KBM-7 (cell line): ENCODE results near the gene C17orf114.

Experiments used
- DNase-seq: peaks from one replicate; pipeline ENCODE4 v3.0.0-alpha.2; 2015
- in situ Hi-C: fragments of 300-500 bp; cut with MboI; formaldehyde crosslinking; loops from 2 replicates; pipeline ENCODE4 v1.14.3; 2020; ENCODE audit warnings: low sequenced_read_pairs, low pct_unique_long_range_greater_than_20kb, mixed read lengths

Gene C17orf114

DNA sequence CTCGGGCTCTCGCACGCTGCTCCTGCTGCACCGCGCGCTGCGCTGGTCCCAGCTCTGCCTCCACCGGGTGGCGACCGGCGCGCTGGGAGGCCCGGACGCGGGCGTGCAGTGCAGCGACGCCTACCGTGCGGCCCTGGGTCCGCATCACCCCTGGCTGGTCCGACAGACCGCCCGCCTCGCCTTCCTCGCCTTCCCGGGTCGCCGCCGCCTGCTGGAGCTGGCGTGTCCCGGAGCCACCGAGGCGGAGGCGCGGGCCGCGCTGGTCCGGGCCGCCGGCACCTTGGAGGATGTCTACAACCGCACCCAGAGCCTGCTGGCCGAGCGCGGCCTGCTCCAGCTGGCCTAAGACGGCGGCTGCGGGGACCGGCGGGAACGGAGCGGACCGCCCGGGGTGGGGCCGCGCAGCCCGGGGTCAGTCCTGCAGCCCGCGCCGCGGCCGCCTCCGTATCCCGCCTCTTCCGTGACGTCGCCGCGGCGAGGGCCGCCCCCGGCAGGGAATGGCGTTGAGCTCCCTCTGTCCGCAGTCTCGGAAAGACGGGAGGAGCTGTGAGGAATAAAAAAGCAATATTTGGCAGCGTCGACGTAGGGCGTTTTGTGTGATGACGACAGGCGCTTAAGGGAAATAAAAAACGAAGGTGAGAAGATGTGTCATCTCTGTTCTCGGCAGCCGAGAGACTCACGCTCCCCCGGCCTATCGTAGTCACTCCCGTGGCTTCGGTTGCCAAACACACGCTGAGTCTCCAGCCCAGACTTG is 12.0 kb downstream of the C17orf114 start:
- in situ Hi-C loops, result no loop called here
- DNase-seq, result peak; percentile 89

DNA sequence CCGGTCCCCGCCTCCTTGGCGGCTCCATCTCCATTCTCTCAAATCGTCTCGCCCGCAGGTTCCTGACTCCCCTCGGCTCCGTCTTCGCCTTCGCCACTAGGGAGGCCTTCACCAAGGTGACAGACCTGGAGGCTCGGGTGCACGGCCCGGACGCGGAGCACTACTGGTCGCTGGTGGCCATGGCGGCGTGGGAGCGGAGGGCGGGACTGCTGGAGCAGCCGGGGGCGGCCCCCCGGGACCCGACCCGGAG is 12.5 kb downstream of the C17orf114 start:
- in situ Hi-C loops, result no loop called here
- DNase-seq, result no peak

DNA sequence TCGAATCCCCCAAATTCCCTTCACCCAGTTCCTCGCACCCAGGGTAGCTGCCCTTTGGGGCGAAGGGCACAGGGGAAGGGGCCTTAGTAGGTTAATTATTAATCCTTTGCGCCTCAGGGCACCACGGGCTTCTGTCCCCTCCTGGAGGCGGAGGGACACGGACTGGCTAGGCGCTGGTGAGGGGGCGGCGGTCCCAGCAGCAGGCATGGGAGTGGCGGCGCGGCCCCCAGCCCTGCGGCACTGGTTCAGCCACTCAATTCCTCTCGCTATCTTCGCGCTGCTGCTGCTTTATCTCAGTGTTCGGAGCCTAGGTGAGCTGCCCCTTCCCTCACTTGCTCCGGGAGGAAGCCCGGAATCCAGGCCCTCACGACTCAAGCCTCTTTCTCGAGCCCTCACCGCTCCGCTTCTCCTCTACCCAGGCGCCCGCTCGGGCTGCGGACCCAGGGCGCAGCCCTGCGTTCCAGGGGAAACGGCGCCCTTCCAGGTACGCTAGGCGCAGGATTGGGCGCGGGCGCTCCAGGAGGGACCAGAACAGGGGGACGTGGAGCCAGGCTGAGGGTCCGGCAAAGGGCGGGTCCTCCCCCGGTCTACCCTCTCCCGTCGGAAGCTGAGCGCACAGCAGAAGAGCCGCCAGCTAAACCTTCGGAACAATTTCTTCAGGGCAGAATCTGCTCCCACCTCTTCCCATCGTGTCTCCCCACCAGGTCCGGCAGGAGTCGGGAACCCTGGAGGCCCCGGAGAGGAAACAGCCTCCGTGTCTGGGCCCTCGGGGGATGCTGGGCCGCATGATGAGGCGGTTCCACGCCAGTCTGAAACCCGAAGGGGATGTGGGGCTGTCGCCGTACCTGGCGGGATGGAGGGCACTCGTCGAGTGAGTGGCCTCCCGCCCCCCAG is 13.1 kb downstream of the C17orf114 start, which contains the start of gene GLTPD2:
Gene GLTPD2, plus strand, starts transcription at position 158 of the 894 bp plus-strand sequence. Its CDS starts 48 bp downstream, at position 206.
- no peak for DNase-seq
- in situ Hi-C loops, result no loop called here

DNA sequence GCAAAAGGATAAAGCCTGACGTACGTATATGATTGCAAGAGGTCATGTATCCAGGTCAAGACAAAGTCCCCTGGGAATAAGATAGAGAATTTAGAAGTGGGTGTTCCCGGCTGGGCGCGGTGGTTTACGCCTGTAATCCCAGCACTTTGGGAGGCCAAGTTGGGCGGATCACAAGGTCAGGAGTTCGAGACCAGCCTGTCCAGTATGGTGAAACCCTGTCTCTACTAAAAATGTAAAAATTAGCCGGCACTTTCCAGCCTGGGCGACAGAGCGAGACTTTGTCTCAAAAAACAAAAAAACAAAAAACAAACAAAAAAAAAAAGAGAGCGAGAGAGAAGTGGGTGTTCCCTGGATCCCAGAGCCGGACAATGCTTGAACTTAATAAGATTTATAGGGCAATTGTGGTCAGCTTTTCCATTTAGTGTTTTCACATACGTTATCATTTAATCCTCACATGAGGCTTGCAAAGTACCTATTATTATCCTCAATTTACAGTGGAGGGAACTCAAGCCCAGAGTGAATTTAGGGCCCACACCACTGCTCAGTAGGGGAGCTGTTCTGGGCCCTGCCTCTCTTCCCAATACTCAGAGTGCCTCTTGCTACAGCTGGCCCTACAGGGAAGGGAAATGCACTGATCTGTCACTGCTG is 13.8 kb downstream of the C17orf114 start:
- in situ Hi-C loops, result no loop called here
- DNase-seq, result no peak

DNA sequence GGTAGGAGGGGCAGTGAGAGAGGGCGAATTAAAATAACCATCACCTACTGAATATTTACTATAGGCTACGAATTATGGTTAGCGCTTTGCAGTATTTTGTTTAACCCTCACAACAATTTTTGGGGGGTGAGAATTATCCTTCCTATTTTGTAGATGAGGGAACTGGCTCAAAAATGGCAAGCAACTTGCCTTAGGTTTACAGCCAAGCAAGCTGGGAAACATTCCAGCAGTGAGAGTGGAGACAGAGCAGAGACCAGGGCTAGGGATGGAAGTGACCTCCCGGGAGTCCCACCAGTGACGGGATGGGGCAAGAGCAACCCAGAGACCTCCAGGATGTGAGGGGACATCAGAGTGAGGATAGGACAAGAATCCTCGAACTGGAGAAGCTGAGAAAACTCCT is 15.6 kb downstream of the C17orf114 start:
- in situ Hi-C loops, result no loop called here
- no peak for DNase-seq

DNA sequence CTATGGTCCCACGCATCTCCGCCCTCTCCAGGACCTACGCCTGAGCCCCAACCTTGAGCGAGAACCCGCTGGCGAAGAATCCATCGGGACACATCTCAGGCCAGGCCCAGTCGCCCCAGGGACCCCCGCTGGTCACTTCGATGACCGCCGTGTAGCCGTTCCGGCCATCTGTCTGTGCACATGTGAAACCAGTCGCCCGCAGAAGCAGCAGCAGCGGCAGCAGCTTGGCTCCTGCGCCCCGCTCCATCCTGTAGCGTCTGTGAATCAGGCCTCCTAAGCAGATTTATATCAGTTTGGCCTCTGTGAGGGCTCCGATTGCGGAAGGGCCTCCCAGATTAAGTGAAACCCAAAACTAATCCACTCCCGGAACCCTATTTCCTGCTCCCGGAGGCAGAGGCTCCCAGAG is 16.0 kb downstream of the C17orf114 start, which contains the start of gene VMO1:
Gene VMO1, minus strand, starts transcription at position 259 of the 406 bp plus-strand sequence. Its CDS starts 12 bp downstream, at position 247.
- in situ Hi-C loops, result no loop called here
- peak; percentile 21 for DNase-seq

DNA sequence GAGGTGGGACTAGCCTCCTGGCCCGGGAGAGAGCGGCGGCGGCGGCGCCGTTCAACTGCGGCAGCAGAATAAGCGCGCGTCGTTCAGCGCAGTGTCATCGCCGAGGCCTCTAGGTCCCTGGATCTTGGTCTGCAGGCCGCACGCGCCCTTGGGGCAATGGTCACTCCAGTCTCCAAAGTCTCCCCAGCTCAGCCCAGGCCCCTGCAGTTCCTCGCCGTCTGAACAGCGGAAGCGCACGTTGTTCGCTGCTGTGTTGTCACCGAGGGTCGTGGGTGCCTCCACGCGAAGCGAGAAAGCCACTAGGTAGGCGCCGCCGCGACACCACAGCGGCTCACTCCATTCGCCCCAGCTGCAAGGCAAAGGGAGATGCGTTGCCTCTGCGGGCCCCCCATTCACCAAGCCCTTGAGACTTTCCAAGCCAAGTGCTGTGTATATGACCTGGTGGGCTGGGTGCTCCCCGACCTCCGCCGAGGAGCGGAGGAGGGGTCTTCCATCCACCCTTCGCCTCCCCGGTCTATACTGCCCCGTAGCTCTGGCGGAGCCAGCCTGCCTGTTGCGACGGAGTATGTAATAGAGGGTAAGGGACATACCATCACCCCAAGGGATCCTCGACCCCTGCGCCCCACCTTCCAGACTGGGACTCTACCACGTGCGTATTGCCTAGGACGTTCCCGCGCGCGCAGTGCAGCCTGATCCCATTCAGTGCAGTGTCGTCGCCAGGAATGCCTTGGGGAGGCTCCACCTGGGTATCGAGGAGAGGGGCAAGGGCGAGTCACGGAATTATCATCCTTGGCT is 16.6 kb downstream of the C17orf114 start:
- in situ Hi-C loops, result no loop called here
- no peak for DNase-seq

DNA sequence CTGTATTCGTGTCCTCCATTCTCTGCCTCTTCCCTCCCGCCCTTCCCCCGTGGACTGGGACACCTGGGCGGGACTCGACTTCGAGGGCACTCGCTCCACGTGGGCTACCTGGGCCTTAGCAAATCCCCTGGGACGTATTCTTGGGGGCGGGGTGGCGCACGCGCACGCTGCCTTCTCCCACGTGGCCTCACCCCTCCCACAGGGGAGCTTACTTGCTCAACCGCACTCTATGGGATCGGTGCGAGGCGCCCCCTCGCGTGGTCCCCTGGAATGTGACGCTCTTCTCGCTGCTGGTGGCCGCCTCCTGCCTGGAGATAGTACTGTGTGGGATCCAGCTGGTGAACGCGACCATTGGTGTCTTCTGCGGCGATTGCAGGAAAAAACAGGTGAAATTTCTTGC is 19.5 kb downstream of the C17orf114 start:
- in situ Hi-C loops, result no loop called here
- no peak for DNase-seq

DNA sequence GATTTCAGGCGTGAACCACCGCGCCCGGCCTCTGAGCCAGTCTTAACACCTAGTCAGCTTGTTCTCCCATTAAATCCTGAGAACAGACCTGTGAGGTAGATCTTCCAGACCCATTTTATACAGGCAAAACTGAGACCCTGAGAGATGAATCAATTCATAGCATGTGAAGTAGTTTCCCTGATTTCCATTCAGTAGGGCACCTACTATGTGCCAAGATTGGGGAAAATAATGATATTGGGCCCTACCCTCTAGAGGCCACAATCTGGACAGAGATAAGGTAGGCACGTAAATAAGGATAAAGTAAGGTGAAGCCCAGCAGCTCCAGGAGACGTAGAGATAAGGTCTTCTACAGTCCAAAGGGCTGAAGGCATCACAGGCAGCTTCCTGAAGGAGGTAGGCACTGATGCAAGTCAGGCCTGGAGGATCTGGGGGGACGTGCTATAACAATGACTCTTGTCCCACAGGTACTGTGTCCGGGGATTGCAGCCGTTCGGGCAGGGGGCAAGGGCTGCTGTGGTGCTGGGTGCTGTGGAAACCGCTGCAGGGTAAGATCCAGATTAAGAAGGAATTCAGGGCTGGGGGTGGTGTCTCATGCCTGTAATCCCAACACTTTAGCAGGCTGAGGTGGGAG is 21.7 kb downstream of the C17orf114 start:
- in situ Hi-C loops, result no loop called here
- no peak for DNase-seq

DNA sequence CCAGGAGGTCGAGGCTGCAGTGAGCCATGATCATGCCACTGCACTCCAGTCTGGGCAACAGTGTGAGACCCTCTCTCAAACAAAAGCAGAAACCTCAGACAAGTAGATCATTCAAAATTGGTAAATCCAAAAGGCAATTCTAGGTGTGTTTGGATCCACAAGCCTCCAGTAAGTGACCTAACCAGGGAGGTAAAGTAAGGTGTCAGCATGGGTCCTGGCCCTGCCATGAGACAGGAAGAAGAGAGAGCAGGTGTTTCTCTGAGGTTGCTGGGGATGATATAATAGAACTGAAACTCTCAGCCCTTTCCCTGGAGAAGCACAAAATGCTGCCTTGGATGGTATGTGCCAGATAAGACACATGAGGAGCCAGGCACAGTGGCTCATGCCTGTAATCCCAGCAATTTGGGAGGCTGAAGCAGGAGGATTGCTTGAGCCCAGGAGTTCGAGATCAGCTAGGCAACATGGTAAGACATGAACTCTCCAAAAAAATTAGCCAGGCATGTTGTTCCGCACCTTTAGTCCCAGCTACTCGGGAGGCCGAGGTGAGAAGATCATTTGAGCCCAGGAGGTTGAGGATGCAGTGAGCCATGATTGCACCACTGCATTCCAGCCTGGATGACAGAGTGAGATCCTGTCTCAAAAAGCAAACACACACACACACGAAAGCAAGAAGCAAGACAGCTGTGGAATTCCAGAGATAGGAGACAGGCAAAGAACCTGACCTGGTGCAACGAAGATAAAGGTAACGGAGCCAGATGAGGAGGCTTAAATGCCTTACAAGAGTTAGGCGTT is 24.0 kb downstream of the C17orf114 start:
- no peak for DNase-seq
- in situ Hi-C loops, result no loop called here

DNA sequence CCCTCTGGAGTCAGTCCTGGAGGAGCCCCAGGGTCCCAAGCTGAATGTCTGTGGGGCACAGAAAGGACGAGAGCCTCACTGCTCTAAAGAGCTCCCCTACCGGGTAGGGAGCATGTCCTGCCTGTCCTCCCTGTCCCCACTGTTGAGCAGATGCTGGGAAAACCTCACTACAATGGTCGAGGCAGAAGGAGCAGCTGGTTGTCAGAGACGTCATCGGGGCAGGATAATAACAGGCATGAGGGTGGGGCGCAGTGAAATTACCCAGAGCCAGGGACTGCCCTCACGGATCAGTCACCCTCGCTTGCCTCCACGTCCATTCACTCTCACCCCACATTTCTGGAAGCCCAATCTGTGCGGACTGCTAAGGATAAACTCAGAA is 29.9 kb downstream of the C17orf114 start:
- no peak for DNase-seq
- in situ Hi-C loops, result no loop called here

DNA sequence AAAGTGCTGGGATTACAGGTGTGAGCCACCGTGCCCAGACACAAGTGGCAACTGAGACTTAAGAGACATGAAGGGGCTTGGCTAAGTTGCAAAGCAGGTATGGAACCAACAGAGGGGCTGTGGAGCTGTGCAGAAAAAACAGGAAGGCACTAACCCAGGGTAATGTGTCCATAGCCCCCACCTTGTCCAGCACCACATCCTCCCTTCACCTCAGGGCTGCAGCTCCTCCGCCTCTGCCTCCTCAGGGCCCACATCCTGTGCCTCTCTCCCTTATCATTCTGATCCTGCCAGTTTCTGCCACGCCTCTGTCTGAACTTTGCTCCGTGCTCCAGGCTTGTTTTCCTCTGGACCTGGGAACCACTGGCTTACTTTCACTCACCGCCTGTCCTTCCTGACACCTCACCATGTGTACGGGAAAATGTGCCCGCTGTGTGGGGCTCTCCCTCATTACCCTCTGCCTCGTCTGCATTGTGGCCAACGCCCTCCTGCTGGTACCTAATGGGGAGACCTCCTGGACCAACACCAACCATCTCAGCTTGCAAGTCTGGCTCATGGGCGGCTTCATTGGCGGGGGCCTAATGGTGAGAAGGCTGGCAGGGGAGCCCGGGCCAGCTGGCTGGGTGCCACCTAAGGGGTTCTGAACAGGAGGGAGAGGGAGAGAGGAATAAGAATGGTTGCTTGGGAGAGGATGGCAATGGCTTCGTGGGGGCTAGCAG is 30.5 kb downstream of the C17orf114 start, which contains the start of gene TM4SF5:
Gene TM4SF5, plus strand, starts transcription at position 368 of the 716 bp plus-strand sequence. Its CDS starts 37 bp downstream, at position 405.
- no peak for DNase-seq
- in situ Hi-C loops, result no loop called here

DNA sequence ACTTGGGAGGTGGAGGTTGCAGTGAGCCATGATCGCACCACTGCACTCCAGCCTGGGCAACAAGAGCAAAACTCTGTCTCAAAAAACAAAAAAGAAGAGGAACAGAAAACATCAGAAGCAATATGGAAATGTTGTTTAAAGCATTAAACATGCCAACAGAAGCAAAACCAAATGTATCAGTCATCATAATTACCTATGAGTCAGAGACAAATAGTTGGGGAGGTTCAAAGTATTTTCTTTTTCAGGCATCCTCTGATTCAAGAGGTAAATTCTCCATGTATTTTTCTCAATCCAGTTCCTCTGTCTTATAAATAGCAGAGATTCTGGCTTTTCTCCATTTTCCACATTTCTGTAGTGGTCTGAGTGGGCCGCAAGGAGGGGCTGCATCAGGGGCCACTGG is 32.5 kb downstream of the C17orf114 start:
- in situ Hi-C loops, result no loop called here
- DNase-seq, result no peak

DNA sequence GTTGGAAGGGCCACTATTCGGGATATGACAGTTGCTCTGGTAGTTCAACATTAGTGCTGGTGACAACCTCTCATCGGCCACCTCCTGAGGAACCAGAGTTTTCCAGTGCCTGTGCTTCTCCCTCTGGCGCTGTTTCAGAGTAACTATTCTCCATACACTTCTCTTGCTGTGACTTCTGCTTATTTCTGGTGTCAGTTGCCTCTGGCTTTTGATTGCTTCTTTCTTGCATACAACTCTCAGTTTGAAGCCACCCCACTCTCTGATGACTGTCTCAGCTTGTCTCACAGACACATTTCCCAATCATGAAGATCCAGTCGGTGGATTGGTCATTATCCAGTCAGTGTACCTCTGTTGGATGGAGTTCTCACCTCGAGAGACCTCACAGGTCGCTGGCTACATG is 33.8 kb downstream of the C17orf114 start:
- in situ Hi-C loops, result no loop called here
- peak; percentile 13 for DNase-seq

DNA sequence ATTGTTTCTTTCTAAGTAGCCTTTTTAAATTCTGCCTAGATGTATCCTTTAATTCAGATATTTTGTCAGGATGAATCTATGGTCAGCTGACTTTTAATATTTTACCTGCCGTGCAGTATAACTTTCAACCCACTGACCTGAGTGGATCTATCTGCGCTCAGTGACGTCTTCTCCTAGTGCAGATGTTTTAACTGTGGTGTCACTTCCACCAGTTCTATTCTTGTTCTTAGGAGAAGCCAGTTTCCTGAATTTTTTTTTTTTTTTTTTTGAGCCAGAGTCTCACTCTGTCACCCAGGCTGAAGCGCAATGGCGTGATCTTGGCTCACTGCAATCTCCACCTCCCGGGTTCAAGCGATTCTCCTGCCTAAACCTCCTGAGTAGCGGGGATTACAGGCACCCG is 35.4 kb downstream of the C17orf114 start:
- no peak for DNase-seq
- in situ Hi-C loops, result no loop called here

DNA sequence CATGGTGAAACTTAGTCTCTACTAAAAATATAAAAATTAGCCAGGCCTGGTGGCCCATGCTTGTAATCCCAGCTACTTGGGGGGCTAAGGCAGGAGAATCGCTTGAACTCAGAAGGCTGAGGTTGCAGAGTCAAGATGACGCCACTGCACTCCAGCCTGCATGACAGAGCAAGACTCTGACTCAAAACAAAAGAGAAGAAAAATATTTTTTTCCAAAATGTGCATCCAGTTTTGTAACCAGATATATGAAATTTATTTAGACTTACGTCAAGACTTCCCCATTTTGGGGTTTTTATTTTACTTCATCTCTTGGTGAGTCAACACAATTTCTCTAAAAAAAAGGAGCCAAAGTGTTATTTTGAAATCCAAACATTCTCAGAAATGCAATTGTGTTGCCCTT is 35.9 kb downstream of the C17orf114 start:
- in situ Hi-C loops, result no loop called here
- no peak for DNase-seq

DNA sequence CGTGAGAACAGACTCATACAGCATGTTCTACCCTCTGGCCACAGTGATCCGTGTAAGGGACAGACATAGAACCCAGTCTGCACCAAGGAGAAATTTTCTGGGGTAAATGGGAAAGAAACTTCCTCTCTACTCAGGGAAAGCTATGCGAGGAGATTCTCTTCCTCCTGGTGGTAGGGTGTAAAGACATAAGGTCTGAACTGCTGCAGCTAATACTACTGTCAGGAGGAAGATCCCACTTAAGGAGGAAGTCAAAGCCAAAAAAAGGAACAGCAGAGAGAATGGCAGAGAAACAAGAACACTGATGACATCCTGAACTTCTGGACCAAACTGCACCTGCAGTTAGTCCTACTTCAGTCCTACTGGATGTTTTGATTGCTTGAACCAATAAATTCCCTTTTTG is 37.5 kb downstream of the C17orf114 start:
- in situ Hi-C loops, result no loop called here
- DNase-seq, result peak; percentile 65
